SJSA1 (cell line): ENCODE results near the gene SMC1B. TPM values are rescaled to one million over a fixed set of nuclear protein-coding genes. Genes with fewer than 3 reads are reported as not detected.

Source experiments
- DNase-seq, 2 experiments: peaks; one replicate each; pipeline ENCODE4 v3.0.0-alpha.2; 2015 to 2020; ENCODE audit warnings: low spot score in 2 of 2, low read depth in 1 of 2
- H3K27ac ChIP-seq: fragments of 250-450 bp; sonication (Bioruptor Pico); 2 replicates; pipeline ENCODE4 v1.5.1; 2020; ENCODE audit warnings: mild to moderate bottlenecking, moderate library complexity
- H3K27me3 ChIP-seq: fragments of 250-450 bp; sonication (Bioruptor Pico); replicated peaks from 2 replicates; pipeline ENCODE4 v1.5.1; 2020; ENCODE audit warnings: mild to moderate bottlenecking, moderate library complexity
- H3K36me3 ChIP-seq: fragments of 250-450 bp; sonication (Bioruptor Pico); 2 replicates; pipeline ENCODE4 v1.5.1; 2020; ENCODE audit warnings: mild to moderate bottlenecking
- H3K4me1 ChIP-seq: fragments of 250-450 bp; sonication (Bioruptor Pico); replicated peaks from 2 replicates; pipeline ENCODE4 v1.6.1; 2021; ENCODE audit warnings: mild to moderate bottlenecking
- H3K4me3 ChIP-seq: fragments of 250-450 bp; sonication (Bioruptor Pico); 2 replicates; pipeline ENCODE4 v1.5.1; 2020; ENCODE audit warnings: mild to moderate bottlenecking
- H3K9me3 ChIP-seq: fragments of 250-450 bp; sonication (Bioruptor Pico); replicated peaks from 2 replicates; pipeline ENCODE4 v1.5.1; 2020; ENCODE audit warnings: mild to moderate bottlenecking
- total RNA-seq: library from RNA; depleted of rRNA; stranded (reverse); fragments of >200 nt; shearing (Covaris generic); gene quantifications from 2 replicates; pipeline ENCODE4 v1.2.3, GENCODE V29; 2014

The SMC1B gene
- total RNA-seq, 1 experiment from 2014 or later, result not detected

DNA sequence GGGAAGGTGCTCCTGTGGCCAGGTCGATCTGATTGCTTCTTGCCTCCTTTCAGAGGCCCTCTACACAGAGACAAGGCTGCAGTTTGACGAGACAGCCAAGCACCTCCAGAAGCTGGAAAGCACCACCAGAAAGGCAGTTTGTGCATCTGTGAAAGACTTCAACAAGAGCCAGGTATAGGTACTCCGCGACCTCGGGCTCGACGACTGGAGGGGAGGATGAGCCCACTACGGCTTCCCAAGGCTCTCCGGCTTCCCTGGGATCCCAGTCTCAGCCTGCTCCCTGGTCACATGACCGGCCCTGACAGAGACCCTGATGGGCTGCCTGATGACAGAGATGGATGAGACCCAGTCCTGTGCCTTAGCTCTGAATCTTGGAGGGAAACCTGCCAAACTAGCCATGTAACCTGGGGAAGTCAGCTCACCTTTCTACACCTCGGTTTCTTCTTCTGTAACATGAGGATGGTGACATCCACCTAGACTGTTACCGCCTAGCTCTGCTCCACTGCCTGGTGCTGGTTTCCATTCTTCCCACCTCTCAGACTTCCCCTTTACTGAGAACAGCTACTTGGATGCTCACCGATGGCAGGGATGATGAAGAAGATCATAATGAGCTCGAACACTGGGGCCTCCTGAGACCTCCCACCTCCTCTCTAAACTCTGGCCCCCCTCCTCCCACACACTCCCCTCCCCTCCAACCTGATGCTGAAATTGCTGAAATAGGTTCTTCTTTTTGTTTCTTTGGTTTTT lies 9.0 kb upstream of the SMC1B start:
- DNase-seq, result no peak
- H3K27ac ChIP-seq, result no peak overlapping the region
- H3K9me3 ChIP-seq, result no peaks in the 10 kb centered on the region
- H3K27me3 ChIP-seq, result no peaks in the 10 kb centered on the region
- H3K36me3 ChIP-seq, result no peaks in the 10 kb centered on the region
- no peak overlapping the region for H3K4me3 ChIP-seq
- peaks cover 33% of the 10 kb centered on the region for H3K4me1 ChIP-seq

DNA sequence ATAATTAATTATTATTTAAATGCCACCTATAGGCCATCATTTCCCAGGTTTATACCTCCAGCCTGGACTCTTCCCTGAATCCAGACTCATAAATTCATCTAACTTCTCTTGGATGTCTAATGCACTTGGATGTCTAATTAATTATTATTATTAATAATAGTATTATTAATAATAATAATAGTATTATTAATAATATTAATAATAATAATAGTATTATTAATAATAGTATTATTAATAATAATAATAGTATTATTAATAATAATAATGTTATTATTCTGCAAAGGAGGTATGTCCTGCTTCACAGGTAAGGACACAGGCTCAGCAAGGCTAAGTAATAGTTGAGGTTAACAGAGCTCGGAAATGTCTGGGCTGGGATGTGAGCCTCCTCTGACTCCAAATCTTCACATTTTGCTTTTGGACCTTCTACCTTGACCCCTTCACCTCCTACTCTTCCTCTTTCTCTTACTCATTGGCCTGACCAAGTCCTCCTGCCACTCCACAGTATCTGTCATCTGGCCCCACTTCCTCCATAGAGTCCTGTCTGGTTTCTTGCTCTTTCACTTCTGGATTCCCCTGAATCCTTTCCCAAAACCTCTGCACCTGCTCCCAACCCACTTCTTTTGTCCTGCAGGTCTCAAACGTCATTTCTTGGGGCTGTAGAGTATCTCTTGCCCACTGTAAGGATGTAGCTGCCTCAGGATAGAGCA lies 8.1 kb upstream of the SMC1B start:
- Histone ChIP-seq H3K4me3 (no peak overlapping the region), H3K27me3 (no peaks in the 10 kb centered on the region), H3K4me1 (peaks cover 33% of the 10 kb centered on the region), H3K9me3 (no peaks in the 10 kb centered on the region), H3K36me3 (no peaks in the 10 kb centered on the region), H3K27ac (no peak overlapping the region)
- DNase-seq, result no peak

DNA sequence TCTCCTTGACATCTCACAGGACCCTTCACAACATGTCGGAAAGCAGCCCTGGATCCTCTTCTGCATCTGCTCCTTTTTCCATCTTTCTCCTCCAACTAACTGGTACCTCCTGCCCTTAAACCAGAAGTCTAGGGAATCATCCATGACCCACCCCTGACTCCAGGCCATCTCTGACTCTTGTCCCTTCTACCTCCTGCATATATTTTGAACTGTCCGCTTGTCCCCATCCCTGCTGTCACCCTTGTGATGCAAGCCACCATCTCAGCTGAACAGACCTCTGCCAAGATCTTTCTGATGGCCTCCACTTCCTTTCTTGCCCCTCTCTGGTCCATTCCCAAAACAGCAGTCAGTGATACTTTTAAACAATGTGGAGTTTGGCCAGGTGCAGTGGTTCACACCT lies 7.1 kb upstream of the SMC1B start:
- H3K4me1 ChIP-seq, result peaks cover 27% of the 10 kb centered on the region
- DNase-seq, result no peak
- H3K36me3 ChIP-seq, result no peaks in the 10 kb centered on the region
- H3K9me3 ChIP-seq, result no peaks in the 10 kb centered on the region
- H3K27ac ChIP-seq, result no peak overlapping the region
- no peaks in the 10 kb centered on the region for H3K27me3 ChIP-seq
- H3K4me3 ChIP-seq, result no peak overlapping the region

DNA sequence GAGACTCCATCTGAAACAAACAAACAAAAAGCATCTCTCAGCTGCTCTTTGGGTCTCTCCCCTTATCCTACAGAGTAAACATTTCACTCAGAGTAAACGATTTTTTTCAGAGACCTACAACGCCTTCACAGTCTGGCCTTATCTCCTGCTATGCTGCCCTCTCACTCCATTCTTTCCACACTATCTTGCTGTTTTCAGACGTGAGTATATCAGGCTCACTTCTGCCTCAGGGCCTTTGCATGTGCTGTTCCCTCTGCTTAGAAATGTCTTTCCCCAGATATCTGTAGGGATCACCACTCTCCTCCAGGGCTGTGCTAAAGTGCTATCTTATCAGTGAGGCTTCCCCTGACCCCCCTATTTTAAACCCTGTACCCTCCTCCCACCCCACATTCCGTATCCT lies 6.6 kb upstream of the SMC1B start:
- H3K4me1 ChIP-seq, result peaks cover 22% of the 10 kb centered on the region
- H3K4me3 ChIP-seq, result no peak overlapping the region
- H3K36me3 ChIP-seq, result no peaks in the 10 kb centered on the region
- no peak for DNase-seq
- H3K9me3 ChIP-seq, result no peaks in the 10 kb centered on the region
- H3K27me3 ChIP-seq, result no peaks in the 10 kb centered on the region
- no peak overlapping the region for H3K27ac ChIP-seq

DNA sequence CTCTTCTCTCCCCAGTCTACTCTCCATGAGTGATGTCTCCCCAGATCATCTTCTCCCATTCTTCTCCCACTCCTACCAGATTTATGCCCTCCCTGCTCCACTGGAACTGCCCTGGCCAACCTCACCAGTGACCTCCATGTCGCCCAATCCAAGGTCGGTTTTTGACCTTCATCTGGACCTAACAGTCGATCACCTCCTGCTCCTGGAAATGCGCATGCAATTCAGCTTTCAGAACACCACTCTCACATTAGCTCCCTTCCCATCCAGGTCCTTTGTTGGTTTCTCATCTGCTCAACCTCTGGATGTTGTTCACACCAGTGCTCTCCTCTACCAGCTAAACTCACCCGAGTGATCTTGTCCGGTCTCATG lies 5.4 kb upstream of the SMC1B start:
- H3K9me3 ChIP-seq, result no peaks in the 10 kb centered on the region
- no peaks in the 10 kb centered on the region for H3K36me3 ChIP-seq
- H3K4me3 ChIP-seq, result no peak overlapping the region
- H3K4me1 ChIP-seq, result peaks cover 9% of the 10 kb centered on the region
- no peaks in the 10 kb centered on the region for H3K27me3 ChIP-seq
- no peak overlapping the region for H3K27ac ChIP-seq
- DNase-seq, result no peak

DNA sequence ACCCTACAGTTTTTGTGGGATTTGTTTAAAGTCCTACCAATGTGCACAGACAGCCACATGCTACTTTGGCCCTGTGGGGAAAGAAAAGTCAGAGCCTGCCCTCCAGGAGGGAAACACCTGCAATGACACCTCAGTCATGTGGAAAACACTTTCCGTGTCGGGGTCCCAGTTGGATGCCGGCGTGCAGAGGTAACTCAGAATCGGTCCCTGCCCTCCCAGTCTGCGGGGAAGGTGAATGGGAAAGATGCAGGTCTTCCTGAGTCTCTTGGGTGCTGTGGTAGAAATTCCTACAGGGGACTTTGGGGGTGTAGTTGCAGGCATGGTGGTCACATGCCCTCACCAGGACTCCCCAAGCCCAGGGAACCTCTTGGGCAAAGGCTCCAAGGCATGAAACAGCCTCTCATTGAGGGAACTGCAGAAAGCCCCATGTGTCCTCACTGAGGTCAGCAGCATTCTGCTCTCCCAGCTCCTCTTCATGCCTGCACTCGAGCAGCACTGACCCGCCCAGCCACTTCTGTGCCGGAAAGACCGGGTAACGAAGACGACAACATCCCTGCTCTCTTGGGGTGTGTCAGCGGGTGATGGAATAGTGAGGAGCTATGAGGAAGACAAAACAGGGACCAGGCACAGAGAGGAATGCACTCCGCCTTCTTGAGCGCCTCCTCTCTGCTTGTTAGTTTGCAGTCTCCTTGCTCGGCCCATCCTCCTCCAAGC lies 4.8 kb upstream of the SMC1B start:
- H3K27ac ChIP-seq, result no peak overlapping the region
- no peaks in the 10 kb centered on the region for H3K9me3 ChIP-seq
- no peak overlapping the region for H3K4me3 ChIP-seq
- peaks cover 4% of the 10 kb centered on the region for H3K4me1 ChIP-seq
- DNase-seq, result no peak
- no peaks in the 10 kb centered on the region for H3K36me3 ChIP-seq
- no peaks in the 10 kb centered on the region for H3K27me3 ChIP-seq

DNA sequence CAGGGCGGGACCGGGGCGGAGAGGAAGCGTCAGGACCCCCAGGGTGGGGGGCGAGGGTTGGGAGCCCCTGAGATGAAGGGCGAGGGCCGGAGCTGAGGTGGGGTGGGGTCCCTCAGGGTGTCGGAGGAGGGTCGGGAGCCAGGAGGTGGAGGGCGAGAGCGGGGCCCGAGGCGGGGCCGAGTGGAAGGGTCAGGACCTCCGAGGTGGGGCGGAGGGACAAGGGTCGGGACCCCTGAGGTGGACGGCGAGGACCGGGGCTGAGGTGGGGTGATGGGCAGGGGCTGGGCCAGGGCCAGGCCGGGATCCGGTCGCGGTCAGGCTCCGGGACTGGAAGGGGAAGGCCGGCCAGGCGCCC lies 409 bp downstream of the SMC1B start:
- H3K4me1 ChIP-seq, result no peaks in the 10 kb centered on the region
- no peak for DNase-seq
- no peak overlapping the region for H3K27ac ChIP-seq
- H3K27me3 ChIP-seq, result no peaks in the 10 kb centered on the region
- no peak overlapping the region for H3K4me3 ChIP-seq
- no peaks in the 10 kb centered on the region for H3K9me3 ChIP-seq
- no peaks in the 10 kb centered on the region for H3K36me3 ChIP-seq

DNA sequence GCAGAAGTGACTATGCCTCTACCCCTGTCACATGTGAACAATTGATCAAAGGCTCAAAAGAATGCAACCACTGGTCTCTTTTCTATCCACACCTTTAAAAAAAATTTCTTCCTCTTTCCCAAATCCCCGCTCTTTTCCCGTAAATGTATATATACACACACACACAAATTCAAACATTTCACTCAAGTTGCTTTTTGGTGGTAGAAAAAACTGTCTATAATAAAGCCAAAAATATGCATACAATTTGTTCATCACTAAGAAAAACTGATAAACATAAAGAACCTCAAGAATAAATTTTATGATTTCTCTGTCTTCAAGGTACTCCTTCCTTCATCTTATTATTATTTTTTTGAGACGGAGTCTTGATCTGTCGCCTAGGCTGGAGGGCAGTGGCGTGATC lies 5.6 kb downstream of the SMC1B start:
- H3K4me3 ChIP-seq, result no peak overlapping the region
- H3K4me1 ChIP-seq, result no peaks in the 10 kb centered on the region
- H3K9me3 ChIP-seq, result no peaks in the 10 kb centered on the region
- H3K27ac ChIP-seq, result no peak overlapping the region
- H3K27me3 ChIP-seq, result peaks cover 3% of the 10 kb centered on the region; the same call in 1 of the 2 replicates
- DNase-seq, result no peak
- no peaks in the 10 kb centered on the region for H3K36me3 ChIP-seq

DNA sequence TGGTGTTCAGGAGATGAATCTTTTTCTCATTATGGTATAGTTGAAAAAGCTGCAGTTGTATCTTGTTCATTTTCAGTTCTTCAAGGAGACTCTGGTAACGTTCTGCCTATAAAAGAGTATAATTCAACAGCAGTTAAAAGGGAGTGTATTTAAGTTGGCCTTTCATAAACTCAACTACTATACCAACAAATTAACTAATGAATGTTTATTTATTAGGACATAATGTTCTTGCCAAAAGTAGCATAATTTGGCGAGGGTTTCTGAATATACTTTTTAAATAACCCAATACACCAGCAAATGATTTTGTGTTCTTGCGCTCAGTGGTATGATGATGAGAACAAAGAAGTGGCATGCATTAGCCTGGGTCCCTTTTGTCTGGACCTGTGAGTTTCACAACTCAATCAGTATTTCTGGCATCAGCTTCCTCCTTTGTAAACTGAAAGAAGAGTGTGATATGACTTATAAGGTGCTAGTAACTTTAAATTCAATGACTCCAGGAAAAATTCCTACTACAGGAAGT lies 10.9 kb downstream of the SMC1B start:
- no peak overlapping the region for H3K4me3 ChIP-seq
- no peak overlapping the region for H3K27ac ChIP-seq
- no peaks in the 10 kb centered on the region for H3K9me3 ChIP-seq
- no peak for DNase-seq
- no peaks in the 10 kb centered on the region for H3K4me1 ChIP-seq
- no peaks in the 10 kb centered on the region for H3K36me3 ChIP-seq
- H3K27me3 ChIP-seq, result peaks cover 3% of the 10 kb centered on the region; the same call in 1 of the 2 replicates

DNA sequence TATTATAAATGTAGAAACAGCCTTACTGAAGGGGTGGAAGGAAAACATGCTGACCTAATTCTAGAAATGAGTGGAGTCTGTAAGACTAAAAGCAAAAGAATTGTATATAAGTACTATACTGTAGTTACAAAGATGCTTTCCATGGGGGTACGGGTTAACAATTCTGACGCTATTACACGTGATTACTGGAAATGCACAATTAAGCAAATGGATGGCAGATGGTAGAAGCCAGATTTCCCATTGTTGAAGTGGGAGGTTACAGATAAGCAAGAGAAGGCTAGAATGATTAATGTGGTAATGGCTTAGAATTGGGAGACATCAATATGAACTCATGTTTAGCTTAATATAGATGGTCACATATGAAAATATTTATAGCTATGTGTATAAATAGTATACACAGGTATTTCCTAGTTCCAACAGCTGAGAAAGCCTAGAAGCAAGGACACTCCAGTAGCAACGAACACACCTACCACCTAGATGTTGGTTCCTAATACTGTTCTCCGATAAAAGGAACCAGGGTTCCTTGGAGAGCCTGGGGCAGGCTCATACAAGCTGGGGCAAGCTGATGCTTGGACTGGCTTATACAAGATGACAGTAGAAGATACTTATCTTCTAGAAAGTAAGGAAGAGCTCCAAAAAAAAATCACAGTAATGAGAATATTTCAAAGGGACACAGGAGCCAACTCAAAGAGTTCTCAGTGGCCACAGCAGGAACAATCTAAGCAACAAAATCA lies 13.5 kb downstream of the SMC1B start:
- Histone ChIP-seq H3K27ac (no peak overlapping the region), H3K4me3 (no peak overlapping the region), H3K4me1 (no peaks in the 10 kb centered on the region), H3K9me3 (no peaks in the 10 kb centered on the region), H3K36me3 (no peaks in the 10 kb centered on the region), H3K27me3 (no peaks in the 10 kb centered on the region; the same call in 1 of the 2 replicates)
- DNase-seq, result no peak

DNA sequence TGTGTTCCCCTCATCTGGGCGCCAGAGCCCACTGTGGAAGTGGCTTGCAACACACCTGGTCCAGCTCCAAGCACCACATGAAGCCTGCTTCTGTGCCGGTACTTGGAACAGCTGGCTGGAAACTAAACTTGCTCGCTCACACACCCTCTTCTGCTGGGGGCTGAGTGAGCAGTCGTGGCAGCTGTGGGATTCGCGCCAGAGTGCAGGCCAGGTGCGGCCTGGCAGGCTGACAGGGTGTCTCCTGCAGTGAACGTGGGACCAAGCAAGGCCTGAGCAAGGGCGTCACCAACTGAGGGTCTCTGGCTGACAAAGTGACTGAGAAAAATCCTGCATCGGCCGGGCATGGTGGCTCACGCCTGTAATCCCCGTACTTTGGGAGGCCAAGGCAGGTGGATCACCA lies 15.2 kb downstream of the SMC1B start:
- no peak for DNase-seq
- no peaks in the 10 kb centered on the region; the same call in 1 of the 2 replicates for H3K27me3 ChIP-seq
- no peak overlapping the region for H3K4me3 ChIP-seq
- no peaks in the 10 kb centered on the region for H3K9me3 ChIP-seq
- H3K27ac ChIP-seq, result no peak overlapping the region
- no peaks in the 10 kb centered on the region for H3K36me3 ChIP-seq
- H3K4me1 ChIP-seq, result no peaks in the 10 kb centered on the region

DNA sequence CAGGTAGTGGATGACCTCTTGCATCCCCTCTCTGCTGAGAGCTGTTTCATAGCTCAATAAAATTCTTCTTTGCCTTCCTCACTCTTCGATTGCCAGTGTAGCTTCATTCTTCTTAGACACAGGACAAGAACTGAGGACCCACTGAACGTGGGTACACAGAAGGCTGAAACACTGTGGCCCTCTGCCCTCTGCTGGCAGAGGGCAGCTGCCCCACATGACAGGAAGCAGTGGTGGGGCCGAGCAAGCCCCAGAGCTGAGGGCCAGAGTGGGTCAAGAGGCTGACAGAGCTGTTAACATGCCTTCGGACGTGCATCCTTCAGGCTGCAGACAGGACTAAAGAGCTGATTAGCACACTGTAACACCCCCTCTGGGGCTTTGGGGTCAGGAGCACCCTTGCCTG lies 15.6 kb downstream of the SMC1B start:
- no peak overlapping the region for H3K27ac ChIP-seq
- H3K36me3 ChIP-seq, result no peaks in the 10 kb centered on the region
- peak in 1 of 2 experiments; percentile 11 for DNase-seq
- H3K4me1 ChIP-seq, result no peaks in the 10 kb centered on the region
- H3K4me3 ChIP-seq, result no peak overlapping the region
- no peaks in the 10 kb centered on the region for H3K9me3 ChIP-seq
- no peaks in the 10 kb centered on the region; the same call in 1 of the 2 replicates for H3K27me3 ChIP-seq

DNA sequence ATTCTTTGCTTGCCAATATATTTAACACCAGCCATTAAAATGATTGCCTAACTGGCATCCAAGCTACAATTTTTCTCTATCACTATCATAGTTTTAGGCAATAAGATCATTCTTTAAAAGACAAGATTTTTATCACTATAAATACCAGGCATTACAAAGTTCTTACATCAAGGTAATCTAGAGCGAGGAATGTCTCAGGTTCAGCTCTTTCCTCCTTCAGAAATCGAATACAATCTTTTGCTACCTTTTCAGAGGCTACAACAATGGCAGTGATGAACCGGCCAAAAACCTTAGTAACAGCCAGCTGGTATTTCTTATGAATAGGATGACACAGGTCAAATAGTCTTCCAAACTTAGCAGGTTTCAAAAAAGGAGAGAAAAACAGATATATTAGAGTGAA lies 23.9 kb downstream of the SMC1B start:
- no peak for DNase-seq
- Histone ChIP-seq H3K27ac (no peak overlapping the region), H3K27me3 (peaks cover 7% of the 10 kb centered on the region), H3K9me3 (no peaks in the 10 kb centered on the region), H3K36me3 (no peaks in the 10 kb centered on the region), H3K4me1 (no peaks in the 10 kb centered on the region), H3K4me3 (no peak overlapping the region)
